Astrocyte of the cerebellum (primary cell): Measurements from ENCODE around the gene SRD5A1.
A peak's percentile ranks its signal among the peaks of the same experiment; 100 is the strongest.

ENCODE experiments used
- DNase-seq: peaks from one replicate; pipeline ENCODE4 v3.0.0-alpha.2; 2011; ENCODE audit warnings: low read depth
- H3K4me3 ChIP-seq: 2 replicates; pipeline ENCODE4 v1.5.1; 2011; ENCODE audit warnings: mild to moderate bottlenecking, low read depth, low read length, moderate library complexity
- CTCF ChIP-seq: IDR thresholded peaks from 2 replicates; pipeline ENCODE4 v1.5.1; 2012; ENCODE audit warnings: low read length, low read depth, moderate library complexity, mild to moderate bottlenecking; ENCODE audit errors: missing control alignments
- in situ Hi-C: cut with HindIII; loops from 2 replicates; pipeline ENCODE4 v1.10.0; 2017; ENCODE audit warnings: low sequenced_read_pairs

The SRD5A1 gene

GRCh38 chr5:6710070-6710469, 76.8 kb downstream of the SRD5A1 start:
- no peak for DNase-seq
- in situ Hi-C loops = no loop called here
- no peak overlapping the region for H3K4me3 ChIP-seq
- no peak for TF ChIP-seq CTCF

DNA sequence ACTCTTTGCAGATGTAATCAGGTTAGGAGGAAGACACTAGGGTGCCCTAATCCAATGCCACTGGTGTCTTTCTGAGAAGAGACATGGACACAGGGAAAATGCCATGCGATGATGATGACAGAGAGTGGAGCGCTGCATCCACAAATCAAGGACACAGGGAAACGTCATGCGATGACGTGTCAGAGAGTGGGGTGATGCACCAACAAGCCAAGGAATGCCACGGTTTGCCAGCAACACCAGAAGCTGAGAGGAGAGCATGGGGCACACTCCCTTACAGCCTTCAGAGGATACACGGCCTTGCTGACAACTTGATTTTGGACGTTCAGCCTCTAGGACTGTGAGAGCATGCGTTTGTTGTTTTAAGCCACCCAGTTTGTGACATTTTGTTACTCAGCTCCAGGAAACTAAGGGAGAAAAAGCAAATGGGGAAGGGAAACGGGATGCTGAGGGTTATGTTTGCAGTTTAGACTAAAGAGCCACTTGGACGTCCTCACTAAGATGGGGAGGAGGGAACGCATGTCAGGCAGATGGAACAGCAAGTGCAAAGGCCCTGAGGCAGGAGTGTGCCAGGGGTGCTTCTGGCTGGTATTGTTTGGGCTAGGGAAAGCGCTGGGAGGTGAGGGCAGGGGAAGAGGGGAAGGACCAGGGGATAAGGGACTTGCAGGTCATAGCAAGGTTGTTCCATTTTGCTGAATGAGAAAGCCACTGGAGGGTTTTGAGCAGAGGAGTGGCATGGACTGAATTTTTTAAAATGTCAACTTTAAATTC, 77.5 kb downstream of the SRD5A1 start:
- no peak for TF ChIP-seq CTCF
- no peak for DNase-seq

DNA sequence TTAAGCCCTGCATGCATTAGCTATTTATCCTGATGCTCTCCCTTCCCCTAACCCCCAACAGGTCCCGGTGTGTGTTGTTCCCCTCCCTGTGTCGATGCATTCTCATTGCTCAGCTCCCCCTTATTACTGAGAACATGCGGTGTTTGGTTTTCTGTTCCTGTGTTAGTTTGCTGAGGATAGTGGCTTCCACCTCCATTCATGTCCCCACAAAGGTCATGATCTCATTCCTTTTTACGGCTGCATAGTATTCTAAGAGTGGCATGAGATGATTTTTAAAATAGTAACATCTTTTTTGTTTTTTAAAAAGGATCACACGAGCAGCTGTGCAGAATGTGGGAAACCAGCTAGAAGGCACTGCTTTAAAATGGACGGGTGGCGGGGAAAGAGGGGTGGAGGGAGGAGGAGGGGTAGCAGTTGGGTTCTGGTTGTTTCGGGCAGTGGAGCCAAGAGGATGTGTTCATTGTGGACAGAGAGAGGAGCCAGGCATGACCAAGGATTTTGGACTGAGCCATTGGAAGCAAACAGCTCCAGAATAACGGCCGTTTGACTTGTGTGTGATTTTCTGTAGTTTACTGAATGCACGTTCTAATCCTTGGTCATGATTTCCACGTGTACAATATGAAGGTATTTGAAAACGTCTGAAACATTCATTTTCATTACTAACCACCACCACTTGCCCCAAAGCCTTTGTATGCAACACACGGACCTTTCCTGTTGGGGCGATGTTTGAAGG, 78.3 kb downstream of the SRD5A1 start:
- H3K4me3 ChIP-seq = peak overlapping the region; percentile 73
- no peak for DNase-seq
- in situ Hi-C loops = no loop called here
- TF ChIP-seq CTCF = no peak

More for the DNA sequence above, 77.5 kb downstream of the SRD5A1 start:
- no peak overlapping the region for H3K4me3 ChIP-seq
- in situ Hi-C loops = no loop called here

GRCh38 chr5:6712142-6712576, 78.9 kb downstream of the SRD5A1 start:
- peak; percentile 20 for TF ChIP-seq CTCF
- DNase-seq = no peak
- in situ Hi-C loops = no loop called here
- H3K4me3 ChIP-seq = peak overlapping the region; percentile 73

DNA sequence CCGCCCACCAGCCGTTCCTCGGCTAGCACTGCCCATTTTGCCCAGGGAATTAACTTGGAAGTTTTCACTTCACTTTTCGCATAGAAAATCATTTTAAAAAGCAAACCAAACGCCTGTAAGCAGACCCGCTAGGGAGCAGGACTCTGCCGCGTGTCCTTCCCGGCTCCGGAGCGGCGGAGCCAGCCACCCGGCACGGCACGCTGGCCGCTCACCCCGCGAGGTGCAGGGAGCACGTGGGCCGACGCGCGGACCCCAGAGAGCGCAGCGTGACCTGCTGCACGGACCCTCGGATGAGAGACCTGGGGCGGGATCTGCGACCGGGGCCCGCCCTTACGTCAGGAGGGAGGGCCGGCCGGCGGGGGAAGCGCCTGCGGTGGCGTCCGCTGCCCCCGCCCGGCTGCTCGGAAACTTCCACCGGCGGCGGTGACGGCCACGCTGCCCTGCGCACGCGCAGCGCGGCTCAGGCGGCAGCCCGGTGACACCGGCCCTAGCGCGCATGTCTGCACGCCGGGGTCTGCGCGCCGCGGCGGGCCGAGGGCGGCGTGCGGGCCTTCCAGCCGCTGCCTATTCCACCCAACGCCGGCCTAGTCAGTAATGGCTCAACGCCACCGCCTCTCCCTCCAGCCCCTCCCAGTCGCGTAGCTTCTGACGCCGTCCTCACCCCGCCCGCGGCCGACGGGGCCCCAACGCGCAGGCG, 79.5 kb downstream of the SRD5A1 start:
- in situ Hi-C loops = no loop called here
- peak overlapping the region; percentile 73 for H3K4me3 ChIP-seq
- DNase-seq = peak; percentile 89
- no peak for TF ChIP-seq CTCF
